Mucosa of rectum (tissue), 2 donors: ENCODE measurements around the gene ARFGAP3.

ENCODE experiments used
- H3K27ac ChIP-seq, 2 donors: one replicate each; pipeline ENCODE4 v1.7.0; 2013; ENCODE audit warnings: inconsistent platforms in 2 of 2, low read depth in 2 of 2, low read length in 2 of 2
- H3K27me3 ChIP-seq, 2 donors: one replicate each; pipeline ENCODE4 v1.7.0; 2013; ENCODE audit warnings: low read length in 2 of 2; ENCODE audit not compliant: control insufficient read depth in 2 of 2, insufficient read depth in 2 of 2
- H3K36me3 ChIP-seq, 2 donors: one replicate each; pipeline ENCODE4 v1.7.0; 2013; ENCODE audit warnings: low read length in 2 of 2; ENCODE audit not compliant: control insufficient read depth in 2 of 2, insufficient read depth in 2 of 2
- H3K4me1 ChIP-seq, 2 donors: one replicate each; pipeline ENCODE4 v1.7.0; 2013; ENCODE audit warnings: low read length in 2 of 2, mild to moderate bottlenecking in 1 of 2; ENCODE audit not compliant: control insufficient read depth in 2 of 2, insufficient read depth in 2 of 2
- H3K4me3 ChIP-seq, 2 donors: one replicate each; pipeline ENCODE4 v1.7.0; 2013; ENCODE audit warnings: low read length in 2 of 2
- H3K9ac ChIP-seq, 2 donors: one replicate each; pipeline ENCODE4 v1.7.0; 2013; ENCODE audit warnings: low read length in 2 of 2, low read depth in 1 of 2, mild to moderate bottlenecking in 1 of 2
- H3K9me3 ChIP-seq, 2 donors: one replicate each; pipeline ENCODE4 v1.7.0; 2013; ENCODE audit warnings: low read length in 2 of 2; ENCODE audit not compliant: control insufficient read depth in 2 of 2
- donor health status: healthy.
- donor health status: Normal muscosa, but diverticular disease.

ARFGAP3 gene

GRCh38 chr22:42811459-42811858 lies 45.6 kb downstream of the ARFGAP3 start:
- no peaks in the 10 kb centered on the region for H3K27me3 ChIP-seq
- no peak overlapping the region for H3K9ac ChIP-seq
- H3K9me3 ChIP-seq = no peaks in the 10 kb centered on the region
- no peak overlapping the region for H3K27ac ChIP-seq
- H3K36me3 ChIP-seq = peaks cover 39 to 50% of the 10 kb centered on the region in 2 donors
- no peaks in the 10 kb centered on the region for H3K4me1 ChIP-seq
- H3K4me3 ChIP-seq = no peak overlapping the region

DNA sequence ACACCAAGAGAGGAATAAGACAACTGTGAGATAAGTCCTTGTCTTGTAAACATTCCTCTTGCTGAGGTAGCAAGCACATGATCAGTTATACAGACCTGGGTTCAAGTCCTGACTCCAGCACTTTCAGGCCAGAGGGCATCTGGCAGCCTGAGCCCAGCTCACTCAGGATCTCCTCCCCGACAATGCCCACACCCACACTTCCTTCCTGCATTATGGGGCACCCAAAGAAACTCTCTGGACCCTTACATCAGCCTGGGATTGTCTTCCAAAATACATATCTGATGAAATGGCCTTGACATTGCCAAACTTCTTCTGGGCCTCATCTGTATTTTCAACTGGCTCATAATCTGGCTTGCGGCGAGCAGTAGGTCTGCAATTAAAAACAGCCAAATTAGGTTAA lies 48.6 kb downstream of the ARFGAP3 start:
- Histone ChIP-seq H3K9me3 (no peaks in the 10 kb centered on the region), H3K36me3 (peaks cover 47 to 57% of the 10 kb centered on the region in 2 donors), H3K4me3 (no peak overlapping the region), H3K27ac (no peak overlapping the region), H3K27me3 (no peaks in the 10 kb centered on the region), H3K4me1 (no peaks in the 10 kb centered on the region), H3K9ac (no peak overlapping the region)

- H3K36me3 ChIP-seq = peaks cover 44 to 53% of the 10 kb centered on the region in 2 donors
- no peaks in the 10 kb centered on the region for H3K4me1 ChIP-seq
- no peak overlapping the region for H3K4me3 ChIP-seq
- H3K9ac ChIP-seq = no peak overlapping the region
- no peaks in the 10 kb centered on the region for H3K9me3 ChIP-seq
- H3K27ac ChIP-seq = no peak overlapping the region
- H3K27me3 ChIP-seq = no peaks in the 10 kb centered on the region
Observed at GRCh38 chr22:42807185-42807584, 49.9 kb downstream of the ARFGAP3 start.

DNA sequence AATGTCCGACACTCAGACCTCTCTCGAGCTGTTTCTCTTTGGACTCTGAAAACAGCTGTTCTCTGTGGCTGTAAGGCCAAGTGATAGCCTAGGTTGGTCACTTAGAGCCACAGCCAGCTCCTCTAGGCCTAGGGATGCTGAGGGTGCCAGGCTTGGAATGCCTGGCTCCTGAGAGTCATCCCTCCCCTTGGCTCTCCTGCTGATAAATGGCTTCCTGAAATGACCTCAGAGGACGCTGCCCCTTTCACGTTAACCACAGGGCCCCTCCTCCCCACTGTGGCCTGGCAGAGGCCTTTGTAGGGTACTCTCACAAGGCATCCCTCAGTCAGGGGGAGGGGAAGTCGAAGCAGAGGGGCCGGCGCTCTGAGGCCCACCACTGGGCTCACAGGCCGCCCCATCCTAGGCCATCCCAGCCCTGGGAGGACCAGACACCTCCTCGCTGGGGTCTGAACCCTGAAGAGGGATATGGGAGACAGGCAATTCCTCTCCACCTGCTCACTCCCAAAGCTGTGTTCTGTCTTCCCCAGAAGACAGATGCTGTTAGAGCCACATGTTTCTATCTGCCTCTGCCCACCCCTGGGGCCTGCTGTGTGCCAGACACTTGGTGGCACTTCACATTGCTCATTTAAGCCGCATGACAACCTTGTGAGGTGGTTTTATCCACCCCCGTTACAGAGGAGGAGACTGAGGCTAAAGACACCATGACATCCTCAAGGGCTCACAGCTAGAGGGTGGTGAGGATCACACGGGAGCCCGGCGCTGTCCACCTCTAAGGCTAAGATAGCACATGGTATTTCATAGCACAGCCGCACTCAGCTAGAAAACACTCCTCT lies 50.9 kb downstream of the ARFGAP3 start:
- Histone ChIP-seq H3K4me3 (no peak overlapping the region), H3K27ac (peak overlapping the region in 1 of 2 donors; percentile 31), H3K4me1 (no peaks in the 10 kb centered on the region), H3K27me3 (no peaks in the 10 kb centered on the region), H3K9ac (no peak overlapping the region), H3K36me3 (peaks cover 40 to 49% of the 10 kb centered on the region in 2 donors), H3K9me3 (no peaks in the 10 kb centered on the region)

- Histone ChIP-seq H3K9ac (no peak overlapping the region), H3K27me3 (no peaks in the 10 kb centered on the region), H3K4me3 (no peak overlapping the region), H3K4me1 (no peaks in the 10 kb centered on the region), H3K9me3 (no peaks in the 10 kb centered on the region), H3K27ac (peak overlapping the region in 1 of 2 donors; percentile 31), H3K36me3 (peaks cover 43 to 44% of the 10 kb centered on the region in 2 donors)
Observed at GRCh38 chr22:42805016-42805997, 51.8 kb downstream of the ARFGAP3 start.

GRCh38 chr22:42803389-42803788 lies 53.7 kb downstream of the ARFGAP3 start:
- Histone ChIP-seq H3K36me3 (peaks cover 44 to 50% of the 10 kb centered on the region in 2 donors), H3K4me1 (no peaks in the 10 kb centered on the region), H3K9me3 (no peaks in the 10 kb centered on the region), H3K27ac (no peak overlapping the region), H3K27me3 (no peaks in the 10 kb centered on the region), H3K4me3 (no peak overlapping the region), H3K9ac (no peak overlapping the region)

GRCh38 chr22:42801252-42802080 lies 55.6 kb downstream of the ARFGAP3 start:
- Histone ChIP-seq H3K9me3 (no peaks in the 10 kb centered on the region), H3K4me3 (no peak overlapping the region), H3K9ac (no peak overlapping the region), H3K36me3 (peaks cover 37 to 50% of the 10 kb centered on the region in 2 donors), H3K27me3 (no peaks in the 10 kb centered on the region), H3K4me1 (no peaks in the 10 kb centered on the region), H3K27ac (no peak overlapping the region)

- Histone ChIP-seq H3K36me3 (peaks cover 31 to 46% of the 10 kb centered on the region in 2 donors), H3K4me1 (no peaks in the 10 kb centered on the region), H3K9me3 (no peaks in the 10 kb centered on the region), H3K27me3 (no peaks in the 10 kb centered on the region), H3K27ac (no peak overlapping the region), H3K9ac (no peak overlapping the region), H3K4me3 (no peak overlapping the region)
Observed at GRCh38 chr22:42800451-42801251, 56.4 kb downstream of the ARFGAP3 start.
